NCI-H526 treated with DMSO at 0.1 percent for 48 hours (cell line): ENCODE data around the gene SALL2.

Experiments
- DNase-seq: peaks from one replicate; lab custom pipeline; 2025; lab: John Stamatoyannopoulos, UW

The SALL2 gene

GRCh38 chr14:21527318-21527679, 1.2 kb upstream of the SALL2 start:
- no peak for DNase-seq

GRCh38 chr14:21526672-21527317, 649 bp upstream of the SALL2 start:
- DNase-seq, result peak; percentile 83

- DNase-seq, result no peak
Measured at GRCh38 chr14:21525571-21525961, 580 bp downstream of the SALL2 start.

- no peak for DNase-seq
Measured at GRCh38 chr14:21524575-21525490, 1.3 kb downstream of the SALL2 start.

GRCh38 chr14:21523203-21523602, 2.9 kb downstream of the SALL2 start:
- DNase-seq, result no peak

- no peak for DNase-seq
Measured at GRCh38 chr14:21521501-21521900, 4.6 kb downstream of the SALL2 start.

GRCh38 chr14:21520767-21521166, 5.4 kb downstream of the SALL2 start:
- DNase-seq, result no peak

GRCh38 chr14:21518725-21519124, 7.4 kb downstream of the SALL2 start:
- DNase-seq, result no peak

GRCh38 chr14:21514341-21514740, 11.8 kb downstream of the SALL2 start:
- no peak for DNase-seq

GRCh38 chr14:21510735-21511657, 15.2 kb downstream of the SALL2 start, which contains the start of gene METTL3:
TSS of gene METTL3 (minus strand) at chr14:21511340. CDS start at chr14:21511223, 117 bp downstream.
- peak; percentile 97 for DNase-seq

- DNase-seq, result no peak
Measured at GRCh38 chr14:21509432-21510143, 16.6 kb downstream of the SALL2 start.

GRCh38 chr14:21506557-21506956, 19.6 kb downstream of the SALL2 start:
- no peak for DNase-seq

GRCh38 chr14:21505012-21505553, 21.1 kb downstream of the SALL2 start:
- DNase-seq, result no peak

- DNase-seq, result no peak
Measured at GRCh38 chr14:21503376-21503775, 22.8 kb downstream of the SALL2 start.

- no peak for DNase-seq
Measured at GRCh38 chr14:21501568-21501967, 24.6 kb downstream of the SALL2 start.

GRCh38 chr14:21498540-21499526, 27.3 kb downstream of the SALL2 start:
- peak; percentile 15 for DNase-seq

- DNase-seq, result no peak
Measured at GRCh38 chr14:21496453-21496852, 29.7 kb downstream of the SALL2 start.

- no peak for DNase-seq
Measured at GRCh38 chr14:21494902-21495762, 31.0 kb downstream of the SALL2 start.

GRCh38 chr14:21486640-21487087, 39.5 kb downstream of the SALL2 start:
- no peak for DNase-seq
